ENCODE measurements around the gene FRMD4B.

The FRMD4B gene

DNA sequence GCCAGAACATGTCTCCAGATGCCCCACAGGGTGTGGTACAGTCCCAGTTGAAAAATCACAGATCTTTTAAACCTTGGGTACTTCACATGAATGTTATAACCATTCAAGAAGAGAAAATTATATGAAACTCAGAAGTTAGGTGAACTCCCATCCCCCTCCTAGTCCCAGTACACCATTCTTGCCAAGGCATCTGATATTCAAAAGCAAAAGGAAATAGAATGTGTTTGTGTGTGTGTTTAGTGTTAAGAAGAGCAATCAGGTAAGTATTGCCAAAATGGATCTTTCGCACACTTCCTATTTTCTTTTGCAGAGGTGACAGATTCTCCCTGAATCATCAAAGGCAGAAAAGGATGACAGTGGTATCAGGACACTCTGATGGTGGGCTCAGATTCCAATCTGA, 219.4 kb downstream of the FRMD4B start:
- no peak for DNase-seq

DNA sequence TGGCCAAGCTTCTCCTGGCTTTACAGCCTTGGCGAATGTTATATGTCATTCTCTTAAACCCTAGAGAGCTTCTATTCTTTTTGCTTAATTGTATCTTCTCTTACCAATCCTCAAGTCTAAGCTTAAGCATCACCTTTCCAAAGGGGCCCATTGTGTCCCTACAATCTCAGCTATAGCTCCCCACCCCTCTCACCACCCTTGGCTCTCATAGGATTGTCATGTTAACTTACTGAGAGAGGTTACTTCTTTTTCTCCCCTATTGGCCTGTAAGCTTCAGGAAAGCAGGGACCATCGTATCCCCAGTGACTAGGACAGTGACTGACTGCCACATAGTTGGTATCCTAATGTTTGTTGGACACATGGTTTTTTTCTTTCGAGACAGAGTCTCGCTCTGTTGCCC, 220.1 kb downstream of the FRMD4B start:
- DNase-seq: no peak

DNA sequence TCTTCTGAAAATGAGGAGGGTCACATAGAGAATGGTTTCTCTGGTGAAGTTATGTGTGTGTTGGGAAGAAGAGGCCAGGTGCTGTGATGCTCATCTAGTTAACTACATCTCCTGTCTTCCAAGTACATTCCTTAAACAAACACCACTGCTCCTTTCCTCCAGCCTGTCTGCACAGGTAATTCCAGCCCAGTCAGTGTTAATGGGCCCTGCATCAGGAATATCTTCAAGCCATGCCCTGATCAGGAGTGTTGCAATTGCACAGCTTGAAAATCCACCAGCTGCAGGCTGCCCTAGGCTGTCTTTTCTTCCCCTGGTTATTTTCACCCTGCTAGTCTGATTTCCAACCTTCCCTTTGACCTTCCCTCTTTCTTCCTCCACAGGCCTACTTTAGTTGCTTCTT, 221.6 kb downstream of the FRMD4B start:
- no peak for DNase-seq

DNA sequence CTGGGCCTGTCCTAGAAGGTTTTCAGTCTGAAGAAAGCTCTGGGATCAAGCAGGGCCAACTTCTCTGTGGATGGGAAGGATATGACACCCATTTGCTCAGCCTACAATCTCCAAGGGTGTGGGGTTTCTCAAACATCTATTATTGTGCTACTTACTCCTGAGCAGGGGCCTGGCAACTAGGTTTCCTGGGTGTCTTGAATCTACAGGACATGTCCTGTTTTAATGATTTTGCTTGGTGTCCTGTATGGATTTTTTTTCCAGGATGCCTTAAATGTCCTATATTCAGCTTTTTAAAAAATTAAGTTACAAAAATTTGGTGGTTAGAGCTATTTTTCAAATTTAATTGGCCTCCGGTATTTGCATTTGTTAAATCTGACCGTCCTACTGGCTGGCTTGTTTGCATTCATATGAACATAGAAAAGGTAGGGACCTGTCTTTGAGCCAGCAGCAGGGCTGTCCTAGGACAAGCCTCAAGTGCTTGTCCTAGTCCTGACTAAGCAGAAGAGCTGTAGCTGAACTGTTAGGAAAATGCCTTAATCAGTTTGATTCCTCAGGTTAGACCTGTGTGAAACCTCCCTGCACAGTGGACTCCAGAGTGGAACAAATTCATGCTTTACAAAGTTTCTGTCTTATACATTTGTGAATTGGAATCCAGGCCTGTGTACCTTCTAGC, 223.4 kb downstream of the FRMD4B start:
- DNase-seq: no peak

DNA sequence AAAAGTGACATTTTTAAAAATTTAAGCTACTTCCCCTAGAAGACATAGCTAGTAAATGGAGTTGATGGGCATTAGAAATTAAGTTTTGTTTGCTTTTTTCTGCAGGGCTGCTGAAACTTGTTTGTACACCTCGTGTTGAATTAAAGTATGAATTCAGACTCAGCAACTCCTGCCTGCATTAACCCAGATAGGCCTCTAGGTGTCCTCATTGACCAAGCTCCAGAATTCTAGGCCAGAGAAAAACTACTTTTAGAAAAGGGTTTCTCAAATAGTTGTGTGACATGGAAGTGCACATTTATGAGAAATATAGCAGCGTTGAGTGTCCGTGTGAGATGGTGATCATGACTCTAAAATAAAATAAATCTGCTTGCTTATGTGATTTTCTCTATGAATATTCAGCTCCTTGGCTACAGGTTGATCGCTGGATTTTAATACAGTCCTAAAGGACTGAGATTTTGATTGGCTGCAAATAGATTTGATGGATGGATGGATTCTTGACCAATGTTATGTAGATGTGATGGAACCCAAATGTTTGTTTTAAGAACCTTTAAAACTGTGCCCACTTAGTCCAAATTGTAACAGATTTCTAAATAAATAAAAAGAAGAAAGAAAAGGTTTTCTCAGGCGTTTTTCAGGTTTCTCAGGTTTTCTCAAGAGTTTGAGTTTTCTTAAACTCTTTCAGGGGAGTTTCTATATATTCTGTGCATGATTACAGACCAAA, 224.1 kb downstream of the FRMD4B start:
- DNase-seq: peak; percentile 57 to 59

DNA sequence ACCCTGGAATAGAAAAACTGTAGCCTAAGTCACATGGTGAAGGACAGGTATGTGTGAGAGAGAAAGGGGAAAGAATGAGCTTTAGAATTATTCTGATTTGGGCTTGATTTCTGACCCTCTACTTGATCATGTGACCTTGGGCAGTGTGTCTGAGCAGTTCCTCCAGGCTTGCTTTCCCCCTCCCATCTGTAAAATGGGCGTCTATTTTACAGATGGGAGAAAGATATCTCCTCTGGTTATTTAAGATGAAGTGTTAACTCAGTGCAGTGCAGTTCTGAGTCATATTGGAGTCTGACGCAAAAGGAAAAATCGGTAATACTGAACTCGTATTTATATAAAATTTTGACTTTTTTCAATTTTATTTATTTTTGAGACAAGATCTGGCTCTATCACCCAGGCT, 225.4 kb downstream of the FRMD4B start:
- DNase-seq: no peak

DNA sequence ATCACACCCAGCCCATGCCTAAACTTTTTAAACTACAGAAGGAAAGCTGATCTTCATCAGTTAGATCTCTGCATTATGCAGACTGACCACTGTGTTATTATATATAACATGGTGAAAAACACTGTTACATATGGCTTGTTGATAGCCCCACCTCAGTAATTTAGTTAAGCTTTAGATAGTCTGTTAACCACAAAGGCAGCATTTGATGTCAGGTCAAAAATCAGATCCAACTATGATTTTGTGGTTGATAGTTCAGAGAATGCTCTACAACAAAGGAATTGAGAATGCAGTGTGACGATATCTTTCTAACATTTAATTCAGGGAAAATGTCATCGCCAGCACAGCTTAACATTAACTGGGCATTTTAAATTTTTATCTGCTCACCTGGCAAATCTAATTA, 225.8 kb downstream of the FRMD4B start:
- no peak for DNase-seq

DNA sequence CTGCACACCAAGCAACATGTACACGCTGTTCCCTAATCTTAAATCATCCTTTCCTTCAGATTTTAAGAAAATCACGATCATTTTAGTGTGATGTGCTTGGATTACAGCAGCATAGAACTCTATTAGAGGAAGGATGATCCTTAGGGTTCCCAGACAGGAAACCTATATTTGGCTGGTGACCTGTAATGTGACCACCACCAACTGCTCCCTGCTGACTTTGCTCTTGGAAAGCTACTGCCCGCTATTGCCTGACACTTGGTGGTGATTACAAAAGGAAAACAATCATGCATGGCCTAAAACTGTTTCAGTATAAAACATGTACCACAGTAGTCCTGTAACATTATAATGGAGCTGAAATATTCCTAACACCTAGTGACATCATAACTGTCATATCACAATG, 236.3 kb downstream of the FRMD4B start:
- no peak for DNase-seq

DNA sequence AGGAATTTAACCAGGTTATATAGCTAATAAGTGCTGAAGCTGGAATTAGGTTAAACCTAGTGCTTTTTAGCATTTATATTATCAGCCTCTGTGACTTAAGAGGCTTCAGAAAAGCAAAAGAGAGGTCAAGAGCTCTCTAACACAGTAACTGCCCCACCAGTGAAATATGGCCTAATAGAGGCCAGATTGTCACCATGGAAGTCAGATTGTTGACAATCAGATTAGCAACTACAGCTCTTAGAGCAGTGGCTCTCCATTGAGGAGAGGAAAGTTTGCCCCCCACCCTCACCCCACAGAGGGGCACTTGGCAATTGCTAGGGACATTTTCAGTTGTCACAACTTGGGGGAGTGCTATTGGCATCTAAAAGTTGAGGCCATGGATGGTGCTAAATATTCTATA, 240.2 kb downstream of the FRMD4B start:
- no peak for DNase-seq

DNA sequence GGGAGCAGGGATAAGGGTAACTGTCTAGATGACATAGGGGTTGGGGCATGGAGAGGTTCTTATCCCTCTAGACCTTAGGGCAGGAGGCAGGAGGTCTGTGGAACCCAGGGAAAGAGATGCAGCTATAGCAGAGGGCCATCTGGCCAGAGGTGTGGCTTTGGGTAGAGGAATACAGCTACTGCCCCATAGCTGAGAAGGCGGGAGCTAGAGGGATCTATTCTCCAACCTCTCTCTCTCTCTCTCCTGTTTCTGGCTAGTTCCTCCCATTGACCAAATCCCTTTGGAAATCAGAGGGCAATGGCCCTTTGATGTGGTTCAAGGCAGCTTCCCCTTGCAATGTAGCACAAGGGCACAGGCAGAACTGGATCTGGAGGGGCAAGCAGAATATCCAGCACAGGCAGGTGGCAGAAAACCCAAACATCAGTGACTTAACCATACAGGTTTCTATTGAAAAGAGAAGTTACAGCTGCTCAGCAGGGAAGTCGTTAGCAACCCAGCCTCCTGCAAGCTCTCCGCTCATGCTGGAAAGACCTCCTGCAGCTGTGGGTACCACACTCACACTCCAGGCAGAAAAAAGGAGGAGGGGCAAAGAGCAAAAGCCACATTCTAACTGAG, 241.2 kb downstream of the FRMD4B start:
- no peak for DNase-seq

DNA sequence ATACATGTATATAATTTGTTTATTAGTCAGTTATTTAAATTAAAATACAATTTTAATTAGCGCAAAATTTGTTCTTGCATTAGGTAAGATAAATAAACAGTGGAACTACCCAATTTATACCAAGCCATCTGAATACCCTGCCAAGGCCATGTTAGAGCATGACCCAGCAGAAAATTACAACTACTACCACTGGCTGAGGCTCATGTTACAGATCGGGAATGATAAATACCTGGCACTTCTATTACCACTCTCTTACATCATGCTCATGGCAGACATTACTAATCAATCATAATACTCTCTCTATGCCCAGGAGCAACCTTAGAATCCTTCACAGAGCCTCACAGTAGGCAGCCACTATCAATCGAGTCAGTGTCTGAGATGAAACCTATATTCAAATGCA, 242.3 kb downstream of the FRMD4B start:
- DNase-seq: no peak

DNA sequence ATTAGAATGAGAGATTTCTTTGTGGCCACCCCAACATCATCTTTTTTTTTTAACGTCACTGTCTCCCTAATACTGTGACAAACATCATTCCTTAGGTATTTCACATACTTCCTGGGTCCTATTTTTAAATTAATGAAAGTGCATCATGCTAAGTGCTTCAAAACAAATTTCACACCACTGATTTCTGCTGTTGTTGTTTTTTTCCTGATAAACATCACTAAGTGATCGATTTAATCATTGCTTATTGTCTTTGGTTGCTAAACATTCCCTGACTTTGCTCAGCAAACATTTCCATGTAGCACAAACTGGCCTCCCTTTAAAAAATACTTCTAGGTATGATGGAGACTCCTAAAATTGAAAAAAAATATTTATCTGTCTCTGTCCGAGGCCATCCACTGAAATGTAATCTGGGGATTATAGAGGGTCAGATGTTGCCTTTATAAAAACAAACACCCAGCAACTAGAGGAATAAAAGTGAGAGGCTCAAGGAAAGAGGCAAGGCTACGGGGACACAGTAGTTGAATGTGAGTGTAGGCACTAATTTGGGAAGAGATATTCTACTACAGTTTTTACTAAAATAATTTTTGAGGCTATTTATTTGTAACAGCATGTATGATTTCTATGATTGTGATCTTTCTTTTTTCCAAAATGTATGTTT, 243.0 kb downstream of the FRMD4B start:
- no peak for DNase-seq

DNA sequence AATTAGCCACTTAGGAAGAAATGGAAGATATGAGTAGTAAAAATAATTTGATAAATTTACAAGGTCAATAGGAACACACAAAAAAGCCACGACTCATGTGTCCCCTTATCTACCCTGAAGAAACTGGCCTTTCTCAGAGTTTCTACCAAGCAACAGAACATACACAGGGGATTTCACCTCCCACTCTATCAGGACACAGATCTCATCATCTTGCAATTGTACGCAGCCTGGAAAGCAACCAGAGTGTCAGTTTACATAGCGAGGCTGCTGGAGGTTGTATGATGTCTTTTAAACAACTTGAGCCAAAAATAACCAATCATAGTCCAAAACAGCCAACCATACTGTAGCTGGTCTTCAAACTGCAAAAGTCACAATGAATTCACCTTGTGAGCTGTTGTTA, 243.8 kb downstream of the FRMD4B start:
- no peak for DNase-seq

DNA sequence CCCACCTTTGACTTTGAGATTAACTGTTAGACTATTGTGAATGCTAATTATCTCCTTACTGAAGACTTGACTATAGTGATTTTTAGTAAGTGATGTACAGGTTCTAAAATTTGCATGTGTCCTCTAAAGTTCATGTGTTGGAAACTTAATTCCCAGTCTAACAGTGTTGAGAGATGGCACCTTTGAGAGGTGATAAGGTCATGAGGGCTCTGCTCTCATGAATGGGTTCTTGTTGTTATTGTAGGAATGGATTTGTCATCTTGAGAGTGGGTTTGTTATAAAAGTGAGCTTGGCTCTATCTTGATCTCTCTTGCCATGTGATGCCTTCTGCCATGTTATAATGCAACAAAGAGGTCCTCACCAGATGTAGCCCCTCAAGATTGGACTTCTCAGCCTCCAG, 244.6 kb downstream of the FRMD4B start:
- DNase-seq: no peak

DNA sequence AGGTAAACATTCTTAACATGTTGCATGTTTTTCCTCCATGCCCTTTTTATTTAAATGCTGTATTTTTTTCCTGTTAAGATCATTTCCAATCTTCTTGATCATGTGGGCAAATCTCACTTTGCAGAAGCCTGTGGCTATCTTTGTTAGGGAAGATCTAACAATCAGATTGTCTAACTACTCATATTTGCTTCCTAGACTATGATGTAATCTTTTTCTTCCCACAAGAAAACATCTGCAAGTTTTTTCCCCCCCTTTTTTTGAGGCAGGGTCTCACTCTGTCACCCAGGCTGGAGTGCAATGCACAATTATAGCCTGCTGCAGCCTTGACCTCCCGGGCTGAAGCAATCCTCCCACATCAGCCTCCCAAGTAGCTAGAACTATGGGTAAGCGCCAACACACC, 248.5 kb downstream of the FRMD4B start:
- DNase-seq: no peak

DNA sequence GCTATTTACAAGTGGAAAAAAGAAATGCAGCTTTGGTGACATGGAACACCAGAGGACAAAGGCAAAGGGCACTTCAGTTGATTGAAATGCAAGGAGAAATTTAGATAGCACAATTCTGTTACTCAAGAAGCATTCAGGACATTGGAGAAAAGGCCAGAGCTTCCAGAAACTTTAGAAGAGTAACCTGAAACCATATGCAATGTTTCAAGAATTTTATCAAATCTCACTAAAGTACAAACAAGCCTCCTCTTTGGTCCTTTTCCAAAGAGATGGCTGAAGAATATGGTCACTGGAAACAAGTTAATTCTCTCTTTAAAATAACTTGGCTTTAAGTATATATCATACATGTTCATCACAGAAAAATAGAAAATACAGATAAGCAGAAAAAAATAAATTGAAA, 248.9 kb downstream of the FRMD4B start:
- no peak for DNase-seq

DNA sequence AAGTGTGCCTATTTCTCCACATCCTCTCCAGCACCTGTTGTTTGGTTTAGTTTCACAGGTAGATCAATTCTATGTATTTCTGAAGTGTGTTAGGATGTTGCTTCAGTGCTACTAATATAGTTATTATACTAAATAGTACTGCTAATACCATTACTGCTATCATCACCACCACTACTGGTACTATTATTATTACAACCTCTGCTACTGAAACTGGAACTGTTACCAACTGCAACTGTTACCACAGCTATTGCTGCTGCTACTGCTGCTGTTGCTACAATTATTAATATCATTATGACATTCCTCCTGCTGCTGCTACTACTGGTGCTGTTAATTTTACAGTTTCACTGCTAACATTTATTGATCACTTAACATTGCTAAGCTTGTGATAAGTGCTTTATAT, 255.2 kb downstream of the FRMD4B start:
- no peak for DNase-seq

DNA sequence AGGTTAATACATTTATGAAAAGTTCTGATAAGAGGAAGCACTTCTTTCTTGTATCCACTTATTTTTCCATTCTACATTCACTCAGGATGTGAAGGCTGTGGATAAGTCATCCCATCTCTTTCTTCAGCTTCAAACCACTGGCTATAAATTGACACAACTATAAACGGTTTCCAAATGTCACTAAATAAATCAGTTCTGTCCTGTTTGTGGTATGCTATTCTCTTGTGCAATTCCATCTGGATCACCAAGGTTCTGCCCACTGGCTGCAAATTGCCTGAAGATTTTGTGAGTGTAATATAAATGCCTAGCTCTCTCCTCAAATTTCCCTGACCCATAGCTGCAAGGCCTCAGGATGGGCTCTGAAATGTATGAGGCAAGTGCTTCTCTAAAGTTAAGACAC, 256.4 kb downstream of the FRMD4B start:
- no peak for DNase-seq

DNA sequence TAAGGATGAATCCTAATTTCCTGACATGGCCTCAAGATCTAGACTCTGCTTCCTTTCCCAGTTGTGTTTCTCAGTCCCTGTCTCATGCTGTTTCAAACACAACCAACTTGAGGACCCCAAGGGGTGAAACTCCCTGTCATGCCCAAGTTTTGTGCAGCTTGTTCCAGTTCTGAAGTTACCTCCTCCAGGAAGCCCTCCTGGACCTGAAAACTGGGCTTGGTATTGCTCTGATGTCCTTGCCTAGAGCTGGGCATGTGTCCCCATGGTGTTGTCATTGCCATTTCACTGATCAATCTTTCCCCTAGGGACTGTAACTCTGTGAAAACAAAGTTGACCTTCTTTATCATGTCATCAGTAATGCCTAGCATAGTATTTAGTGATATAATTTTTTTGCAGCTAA, 257.4 kb downstream of the FRMD4B start:
- DNase-seq: no peak

DNA sequence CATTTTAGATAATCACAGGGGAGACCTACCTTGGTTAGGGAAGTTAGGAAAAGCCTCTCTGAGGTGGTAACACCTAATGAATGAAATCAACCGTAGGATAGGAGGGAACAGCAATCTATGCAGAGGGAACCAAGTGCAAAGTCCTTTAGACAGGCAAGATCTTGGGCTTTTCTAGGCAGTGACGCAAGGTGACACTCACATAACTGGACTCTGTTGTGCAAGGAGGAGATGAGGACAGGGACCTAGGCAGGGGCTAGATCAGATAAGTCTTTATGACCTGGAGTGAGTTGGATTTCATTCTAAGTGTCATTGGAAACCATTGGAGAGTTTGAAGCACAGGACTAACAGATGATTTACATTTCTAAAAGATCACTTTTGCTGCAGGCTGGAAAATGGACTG, 258.9 kb downstream of the FRMD4B start:
- DNase-seq: no peak

DNA sequence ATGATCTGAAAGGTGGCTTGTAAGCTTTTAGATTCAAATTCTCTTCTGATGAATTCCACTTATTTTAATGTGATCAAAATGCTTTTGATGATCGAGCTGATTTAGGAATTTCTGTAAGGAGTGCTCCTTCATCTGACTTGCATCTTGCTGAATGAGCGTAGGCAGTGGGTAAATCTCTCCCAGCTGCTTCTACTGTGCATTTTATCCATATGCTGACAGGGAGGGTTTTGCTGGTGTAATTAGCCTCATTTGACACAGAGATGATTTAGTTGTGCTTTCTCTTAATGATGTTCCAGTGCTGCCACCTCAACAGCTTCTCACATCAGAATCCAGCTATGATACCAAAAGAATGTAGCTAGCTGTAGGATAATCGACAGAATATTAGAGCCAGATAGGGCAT, 259.7 kb downstream of the FRMD4B start:
- DNase-seq: no peak

DNA sequence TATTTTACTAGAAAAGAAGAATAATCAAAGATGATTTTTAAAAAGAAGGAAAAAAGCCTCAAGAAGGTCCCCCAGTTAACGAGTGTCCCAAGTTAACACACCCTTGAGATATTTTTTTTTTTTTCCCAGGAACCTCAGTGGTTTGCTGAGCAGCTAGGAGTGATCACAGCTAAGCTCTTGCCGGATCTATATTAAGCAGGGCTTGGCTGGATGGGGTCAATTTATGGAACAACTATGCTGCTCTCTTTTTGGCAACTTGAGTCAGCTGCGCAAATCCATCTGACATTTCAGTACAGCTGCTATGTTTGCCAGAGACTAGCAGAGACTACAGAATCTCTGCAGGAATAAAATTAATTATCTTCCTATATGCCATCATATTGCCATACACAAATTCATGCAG, 263.5 kb downstream of the FRMD4B start, which contains the start of gene LMOD3:
LMOD3 (minus strand) TSS at position 193 of the 400 bp plus-strand sequence. CDS start 209 bp downstream, outside the sequence.
- DNase-seq: no peak

DNA sequence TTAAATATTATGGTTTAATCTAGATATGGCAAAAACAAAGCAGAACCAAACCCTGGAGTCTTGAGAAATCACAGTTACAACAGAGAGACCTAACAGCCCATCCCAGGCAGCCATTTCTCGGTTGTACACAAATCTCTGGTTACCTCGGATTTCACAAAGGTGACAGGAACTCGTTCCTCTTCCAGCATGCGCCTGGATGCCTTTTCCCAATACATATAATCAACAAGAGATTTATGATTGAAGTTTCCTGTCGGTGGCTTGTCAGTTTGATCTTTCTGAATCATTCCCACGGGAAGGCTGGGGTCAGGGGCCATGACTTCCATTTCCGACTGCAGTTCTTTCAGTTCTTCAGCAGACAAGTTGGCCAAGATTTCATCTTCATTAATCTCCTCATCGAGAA, 263.9 kb downstream of the FRMD4B start:
- peak; percentile 5 to 40 for DNase-seq

DNA sequence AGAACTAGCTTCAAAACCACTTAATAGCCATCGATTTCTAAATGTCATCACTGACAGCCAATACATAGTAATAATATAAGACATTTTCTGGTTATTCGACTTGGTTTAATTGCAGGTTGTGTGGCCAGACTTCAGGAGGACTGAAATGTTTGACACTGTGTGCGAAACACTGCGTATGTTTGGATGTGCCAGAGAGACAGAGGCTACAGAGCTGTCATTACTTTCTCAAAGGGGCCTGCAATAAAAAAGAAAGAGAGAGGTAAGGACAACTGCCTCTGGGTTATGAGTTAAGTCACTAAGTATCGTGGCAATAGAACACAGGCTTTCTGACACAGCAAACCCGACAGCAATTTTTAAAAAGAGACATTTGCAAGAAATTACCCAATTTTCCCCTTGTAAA, 264.4 kb downstream of the FRMD4B start:
- DNase-seq: no peak
